Placental pericyte (primary cell): ENCODE data around the gene CEBPG. TPM values are rescaled to one million over a fixed set of nuclear protein-coding genes. Genes with fewer than 3 reads are reported as not detected.

ENCODE experiments used
- total RNA-seq: library from RNA; depleted of rRNA; stranded (reverse); fragments of >200 nt; gene quantifications from 2 replicates; pipeline ENCODE4 v1.2.3, GENCODE V29; 2012

The CEBPG gene
- 23.2 and 52.7 TPM in 2 replicates for total RNA-seq

DNA sequence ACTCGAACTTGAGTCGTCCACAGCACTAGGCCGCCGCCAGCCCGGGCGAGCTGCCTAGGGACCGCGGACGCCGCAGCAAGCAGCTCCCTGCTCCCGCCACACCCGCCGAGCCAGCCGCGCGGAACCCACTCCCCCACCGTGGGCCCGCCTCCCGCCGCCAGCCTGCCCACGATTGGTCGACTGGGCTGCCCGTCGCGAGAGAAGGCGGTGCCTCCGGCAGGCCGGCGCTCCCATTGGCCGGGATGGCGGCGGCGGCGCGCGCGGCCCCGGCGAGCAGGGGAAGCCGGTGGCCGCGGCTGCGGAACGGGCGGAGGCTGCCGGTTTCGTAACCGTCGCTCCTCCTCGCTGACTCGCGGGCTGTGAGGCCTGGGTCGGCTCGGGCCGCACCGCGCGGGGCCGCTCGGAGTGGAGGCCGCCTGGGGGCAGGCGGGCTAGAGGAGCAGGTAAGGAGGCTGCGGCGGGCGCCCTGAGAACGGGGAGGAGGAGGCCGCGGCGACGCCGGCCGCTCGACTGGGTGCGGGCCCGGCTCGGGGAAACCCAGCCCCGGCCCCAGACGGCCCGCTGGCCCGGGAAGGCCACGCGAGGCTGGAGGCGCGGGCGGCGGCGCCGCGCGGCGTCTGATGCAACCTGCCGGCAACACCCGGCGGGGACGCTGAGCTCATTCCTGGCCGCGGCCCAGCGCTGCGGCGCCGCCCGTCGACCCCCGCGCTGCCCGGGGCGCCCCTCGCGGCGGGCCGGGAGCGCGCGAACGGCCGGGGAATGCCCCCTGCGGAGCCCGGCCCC lies at the start of gene CEBPG:
CEBPG (plus strand) TSS at position 257 of the 783 bp plus-strand sequence. CDS start 5,531 bp downstream, outside the sequence.

Other genes starting within 250 kb of the CEBPG start
- not detected in 2 replicates for gene WDR88, start 241.6 kb upstream of the CEBPG start, total RNA-seq
- 19.5 and 26.9 TPM in 2 replicates for gene LRP3, start 179.4 kb upstream of the CEBPG start, total RNA-seq
- gene SLC7A10, start 147.9 kb upstream of the CEBPG start, total RNA-seq, result not detected in 2 replicates
- 0.14 and 0.66 TPM in 2 replicates for gene CEBPA, start 71.2 kb upstream of the CEBPG start, total RNA-seq
- 41.4 and 128 TPM in 2 replicates for gene PEPD, start 148.1 kb downstream of the CEBPG start, total RNA-seq
- gene CHST8, start 248.2 kb downstream of the CEBPG start, total RNA-seq, result 0.14 TPM in 1 of 2 replicates, not detected in the other